ENCODE measurements around the gene TGFA. TPM values are rescaled to one million over a fixed set of nuclear protein-coding genes. Genes with fewer than 3 reads are reported as not detected.
"Not testable (repeated sequence)": the region's sequence is repeated elsewhere in the genome, so short reads cannot be mapped to it uniquely, and the experiment has no call there.

The TGFA gene
- total RNA-seq, 1 donor from 2014 or later, result 0.26 TPM

- no peak for DNase-seq (ENCODE audit: low read depth, low spot score)
These were observed 55.1 kb downstream of the TGFA start for GRCh38 chr2:70498528-70498927.

DNA sequence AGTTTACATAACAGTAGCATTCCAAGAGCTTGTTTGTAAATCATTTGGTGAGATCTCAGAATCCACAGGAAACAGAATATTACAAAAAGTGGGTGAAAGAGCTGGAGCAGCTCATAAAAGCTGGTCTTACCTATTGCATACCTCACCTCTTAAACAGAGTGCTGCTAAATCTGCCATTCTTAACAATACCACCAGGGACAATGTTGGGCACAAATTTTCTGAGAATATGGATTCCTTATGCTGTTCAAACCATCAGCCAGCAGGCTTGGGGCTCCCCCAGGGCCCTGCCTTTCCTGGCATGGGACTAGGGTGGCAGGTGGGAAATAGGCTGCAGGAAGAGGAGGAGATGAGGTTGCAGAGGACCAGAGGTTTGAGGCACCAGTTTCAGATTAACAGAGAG lies 55.6 kb downstream of the TGFA start:
- DNase-seq (ENCODE audit: low read depth, low spot score), result no peak

DNA sequence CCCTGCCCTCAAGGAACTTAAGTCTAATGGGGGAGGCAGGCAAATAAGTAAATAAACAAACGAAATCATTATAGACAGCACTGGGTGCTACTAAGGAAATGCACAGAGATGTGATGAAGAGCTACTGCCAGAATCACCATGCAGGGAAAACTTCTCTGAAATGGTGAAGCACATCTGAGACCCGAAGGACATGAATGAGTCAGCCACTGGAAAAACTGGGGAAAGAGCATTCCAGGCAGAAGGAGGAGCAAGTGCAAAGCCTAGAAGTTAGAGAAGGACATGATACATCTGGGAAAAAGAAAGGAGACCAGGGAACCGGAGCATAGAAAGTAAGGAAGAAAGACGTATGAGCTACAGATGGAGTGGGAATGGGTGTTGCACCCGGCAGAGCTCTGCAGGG lies 56.8 kb downstream of the TGFA start:
- DNase-seq (ENCODE audit: low read depth, low spot score), result no peak

DNA sequence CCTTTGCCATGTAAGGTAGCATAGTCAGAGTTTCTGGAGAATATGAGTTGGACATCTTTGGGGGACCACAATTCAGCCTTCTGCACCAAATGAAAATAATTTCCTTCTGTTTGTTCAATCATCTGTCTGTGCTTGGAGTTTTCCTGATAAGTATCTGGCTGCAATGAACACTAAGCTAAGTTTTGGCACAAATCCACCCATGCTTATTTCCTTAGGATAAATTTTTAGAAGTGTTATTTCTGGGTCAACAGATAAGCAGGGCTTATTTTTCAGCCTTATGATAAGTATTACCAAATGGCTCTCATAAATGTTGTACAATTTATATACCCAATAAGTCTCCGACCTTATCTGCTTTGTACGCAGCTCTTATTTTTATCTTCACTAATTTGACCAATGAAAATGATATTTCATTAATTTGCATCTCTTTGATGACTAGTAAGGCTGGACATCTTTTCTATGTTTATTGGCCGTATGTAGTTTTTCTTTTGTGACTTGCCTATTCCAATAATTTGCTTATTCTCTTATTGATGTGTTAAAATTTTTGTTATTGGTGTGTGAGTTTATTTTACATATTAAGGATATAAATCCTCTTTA lies 59.2 kb downstream of the TGFA start:
- DNase-seq (ENCODE audit: low read depth, low spot score), result no peak

DNA sequence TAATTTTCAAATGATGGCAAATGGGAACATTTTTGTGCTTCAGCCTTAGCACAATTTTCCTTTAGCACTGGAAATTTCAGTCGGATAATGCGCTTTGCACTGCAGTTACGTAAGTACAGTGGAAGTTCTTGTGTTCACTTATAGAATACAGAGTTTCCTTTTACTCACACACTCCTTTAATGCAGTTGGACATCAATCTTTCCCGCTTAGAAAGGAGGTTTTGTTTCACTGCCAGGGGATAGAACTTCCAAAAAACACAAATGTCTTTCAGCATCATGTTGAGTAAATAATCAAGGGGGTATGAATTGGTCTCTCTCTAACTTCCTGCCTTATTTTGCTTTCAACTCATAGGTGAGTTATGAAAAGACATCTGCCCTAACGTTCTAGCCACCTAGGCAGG lies 63.2 kb downstream of the TGFA start:
- no peak for DNase-seq (ENCODE audit: low read depth, low spot score)

DNA sequence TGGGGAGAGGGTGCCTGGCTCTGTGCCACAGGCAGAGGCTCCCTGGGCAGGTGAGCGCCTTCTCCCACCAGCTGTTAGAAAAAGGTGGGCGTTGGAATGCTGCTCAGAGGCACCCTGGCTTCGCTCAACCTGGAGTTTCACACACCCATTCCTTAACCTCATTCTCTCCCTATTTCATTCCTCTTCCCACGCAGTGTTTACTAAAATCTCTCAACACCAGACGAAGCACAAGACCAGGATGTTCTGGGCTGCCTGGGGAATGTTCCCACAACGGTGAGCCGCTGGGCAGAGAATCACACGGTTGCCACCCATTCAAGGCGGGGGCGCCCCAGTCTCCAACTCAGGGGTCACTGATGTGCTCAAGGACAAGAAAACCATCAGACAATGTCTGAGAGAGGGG lies 64.5 kb downstream of the TGFA start:
- no peak for DNase-seq (ENCODE audit: low read depth, low spot score)

GRCh38 chr2:70484086-70484485 lies 69.5 kb downstream of the TGFA start:
- no peak for DNase-seq (ENCODE audit: low read depth, low spot score)

DNA sequence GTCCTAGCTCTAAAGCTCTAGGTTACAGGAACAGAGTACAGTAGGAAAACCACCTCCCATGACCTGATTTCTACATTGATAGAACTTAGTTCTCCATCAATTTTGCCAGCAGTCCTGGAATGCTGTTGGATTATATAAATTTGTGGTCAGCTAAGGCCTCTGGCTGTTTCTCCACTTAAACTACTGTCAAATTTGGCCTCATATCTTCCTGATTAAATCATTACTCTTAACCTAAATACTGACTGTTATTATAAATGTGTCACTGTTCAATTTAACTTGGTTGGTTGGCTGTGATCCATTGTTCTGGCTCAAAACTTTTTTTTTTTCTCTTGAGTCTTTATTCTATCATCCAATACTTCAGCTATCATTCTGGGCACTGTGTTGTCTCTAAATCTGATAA lies 71.2 kb downstream of the TGFA start:
- DNase-seq (ENCODE audit: low read depth, low spot score), result no peak

GRCh38 chr2:70480468-70480867 lies 73.2 kb downstream of the TGFA start:
- no peak for DNase-seq (ENCODE audit: low read depth, low spot score)

DNA sequence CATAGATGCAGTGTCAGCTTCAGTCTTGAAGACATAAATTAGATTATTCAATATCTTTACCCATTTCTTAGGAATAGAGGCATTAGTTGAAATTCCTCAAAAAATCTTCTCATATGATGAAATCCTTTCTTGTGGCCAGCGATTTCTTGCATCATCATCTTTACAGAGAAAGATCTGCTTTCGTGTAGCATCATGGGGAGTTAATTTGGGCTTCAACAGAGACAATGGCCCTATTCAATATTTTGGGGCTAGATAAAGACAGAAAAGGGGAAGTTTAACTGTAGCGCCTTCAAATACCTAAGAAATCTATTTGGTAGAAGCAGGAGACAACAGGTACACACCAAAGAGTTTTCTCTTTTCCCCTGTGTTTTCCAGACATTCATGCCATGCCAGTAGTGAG lies 73.8 kb downstream of the TGFA start:
- no peak for DNase-seq (ENCODE audit: low read depth, low spot score)

DNA sequence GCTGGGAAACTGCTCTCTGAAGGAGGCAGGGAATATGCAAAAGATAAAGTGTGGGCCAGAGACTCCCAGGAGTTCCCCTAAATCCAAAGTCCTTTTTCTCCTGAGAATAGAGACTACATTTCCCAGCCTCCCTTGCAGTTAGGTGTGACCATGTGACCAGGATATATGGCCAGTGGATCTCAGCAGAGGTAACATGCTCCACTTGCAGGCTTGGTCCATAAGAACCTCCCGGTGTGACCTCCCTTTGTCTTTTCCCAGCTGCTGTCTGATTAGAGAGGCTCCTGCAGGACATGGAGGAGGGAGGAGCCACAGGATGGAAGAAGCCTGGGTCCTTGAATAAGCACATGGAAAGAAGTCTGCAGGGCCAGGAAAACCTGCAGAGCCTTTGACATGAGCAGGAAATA lies 76.2 kb downstream of the TGFA start:
- no peak for DNase-seq (ENCODE audit: low read depth, low spot score)

DNA sequence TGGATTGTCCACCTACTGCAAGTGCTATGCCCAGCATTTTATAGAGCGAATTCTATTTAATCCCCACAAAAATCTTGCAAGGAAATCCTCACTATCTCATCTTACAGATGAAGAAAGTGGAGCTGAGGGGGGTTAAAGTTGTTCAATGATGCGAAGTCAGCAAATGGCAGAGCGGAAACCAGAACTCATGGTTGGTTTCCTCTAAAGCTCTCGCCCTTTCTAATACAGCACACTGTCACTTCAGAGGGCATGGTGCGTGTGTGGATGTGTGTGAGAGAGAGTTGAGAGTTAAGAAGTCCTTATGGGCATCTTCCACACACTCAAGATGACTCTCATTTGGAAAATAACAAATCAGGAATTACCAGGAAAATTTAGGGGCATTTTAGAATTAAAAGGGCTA lies 78.4 kb downstream of the TGFA start:
- DNase-seq (ENCODE audit: low read depth, low spot score), result no peak

GRCh38 chr2:70474256-70474848 lies 79.3 kb downstream of the TGFA start:
- no peak for DNase-seq (ENCODE audit: low read depth, low spot score)

DNA sequence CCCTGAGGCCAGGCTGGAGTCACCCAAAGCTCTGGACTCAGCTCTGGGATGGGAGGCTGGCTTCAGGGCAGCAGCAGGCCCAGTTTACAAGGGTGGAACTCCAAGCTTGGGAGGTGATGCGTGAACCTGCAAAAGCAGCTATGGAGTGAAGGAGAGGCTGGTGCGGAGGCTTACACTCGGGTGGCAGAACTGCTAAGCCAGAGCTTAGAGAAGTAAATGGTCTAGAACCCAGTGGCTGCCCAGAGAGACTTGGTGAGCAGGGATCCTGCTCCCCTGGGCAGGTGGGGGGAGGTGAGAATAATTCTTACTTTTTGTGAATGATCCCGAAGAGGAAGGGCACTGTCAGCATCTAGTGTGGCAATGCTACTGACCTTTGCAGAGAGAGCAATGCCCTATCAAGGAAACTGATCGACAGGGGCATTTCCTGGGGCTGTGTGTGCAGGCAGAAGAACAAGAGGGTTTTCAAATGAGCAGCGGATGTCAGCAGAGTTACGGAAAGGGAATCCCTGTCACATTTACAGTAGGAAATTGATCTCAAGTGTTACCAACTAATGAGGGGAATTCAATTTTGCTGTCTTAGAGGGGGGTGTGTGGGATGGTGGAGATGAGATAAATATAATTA lies 80.4 kb downstream of the TGFA start:
- DNase-seq (ENCODE audit: low read depth, low spot score), result no peak

- no peak for DNase-seq (ENCODE audit: low read depth, low spot score)
These were observed 81.3 kb downstream of the TGFA start for GRCh38 chr2:70472221-70472890.

DNA sequence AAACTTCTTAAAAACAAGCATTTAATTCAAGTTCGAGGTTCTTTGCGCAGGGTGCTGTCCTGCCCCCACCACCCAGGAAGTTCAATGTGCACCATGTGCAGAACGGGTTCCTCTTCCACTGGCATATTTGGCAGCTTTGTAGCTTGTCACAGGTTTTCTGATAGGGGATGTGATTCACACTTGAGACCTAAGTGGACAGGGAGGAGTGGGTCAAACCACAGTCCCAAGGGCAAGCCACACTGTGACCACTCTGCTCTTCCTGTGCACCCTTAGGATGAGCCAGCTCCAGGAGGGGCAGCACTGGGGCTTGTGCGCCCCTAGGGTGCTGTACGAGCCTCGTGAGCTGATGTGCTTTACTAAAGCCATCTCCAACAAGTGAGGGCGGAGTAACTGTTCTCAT lies 82.5 kb downstream of the TGFA start:
- no peak for DNase-seq (ENCODE audit: low read depth, low spot score)

GRCh38 chr2:70469961-70470360 lies 83.7 kb downstream of the TGFA start:
- DNase-seq (ENCODE audit: low read depth, low spot score), result no peak

- no peak for DNase-seq (ENCODE audit: low read depth, low spot score)
These were observed 84.2 kb downstream of the TGFA start for GRCh38 chr2:70469435-70469834.

DNA sequence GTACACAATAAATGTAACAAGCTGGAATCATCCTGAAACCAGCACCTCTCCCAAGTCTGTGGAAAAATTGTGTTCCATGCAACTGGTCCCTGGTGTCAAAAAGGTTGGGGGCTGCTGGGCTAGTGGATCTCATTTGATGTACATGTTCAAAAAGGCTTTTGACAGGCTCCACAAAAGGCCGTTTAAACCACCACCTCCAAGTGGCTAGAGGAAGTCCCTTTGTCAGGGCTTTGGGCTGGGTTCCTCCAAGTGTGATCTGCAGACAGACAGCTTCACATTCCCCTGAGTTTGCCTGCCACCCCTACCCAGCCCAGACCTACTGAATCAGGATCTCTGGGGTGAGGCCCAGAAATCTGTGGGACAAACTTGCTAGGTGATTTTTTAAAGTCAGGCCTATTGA lies 84.7 kb downstream of the TGFA start:
- no peak for DNase-seq (ENCODE audit: low read depth, low spot score)

DNA sequence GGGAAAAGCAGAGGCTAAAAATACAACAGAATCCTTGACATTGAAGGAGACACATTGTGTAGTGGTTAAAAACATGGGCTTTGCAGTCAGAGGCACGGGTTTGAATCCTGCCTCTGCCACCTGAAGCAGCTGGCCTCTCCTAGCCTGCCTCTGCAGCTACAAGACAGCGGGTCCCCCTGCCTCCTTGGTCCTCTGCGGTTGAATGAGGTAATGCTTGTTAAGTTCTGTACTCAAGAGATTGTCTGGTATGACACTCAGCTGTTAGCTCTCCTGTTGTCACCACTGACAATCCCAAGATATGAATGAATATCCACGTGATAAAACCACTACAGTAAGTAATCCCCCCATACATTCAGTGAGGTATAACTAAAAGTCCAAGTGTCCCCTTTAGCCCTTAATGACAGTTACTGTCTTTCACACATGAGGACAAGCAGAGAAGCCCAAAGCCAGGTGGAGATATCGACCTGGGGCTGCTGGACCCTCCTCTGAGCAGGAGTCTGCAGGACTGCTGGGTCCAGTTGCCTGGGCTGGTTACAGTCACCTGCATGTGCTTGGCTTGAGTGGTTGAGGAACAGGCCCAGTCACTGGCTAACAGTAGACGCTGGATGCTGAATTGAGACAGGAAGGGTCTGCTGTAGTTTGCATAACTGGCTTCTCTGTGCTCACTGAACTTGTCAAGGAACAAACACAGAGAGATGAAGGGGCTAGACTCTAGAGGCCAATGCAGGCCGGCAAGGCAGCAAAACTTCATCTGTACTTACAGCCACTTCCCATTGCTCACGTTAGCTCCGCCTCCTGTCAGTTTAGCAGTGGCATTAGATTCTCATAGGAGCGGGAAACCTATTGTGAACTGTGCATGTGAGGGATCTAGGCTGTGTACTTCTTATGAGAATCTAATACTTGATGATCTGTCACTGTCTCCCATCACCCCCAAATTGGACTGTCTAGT lies 85.5 kb downstream of the TGFA start:
- DNase-seq (ENCODE audit: low read depth, low spot score), result no peak

GRCh38 chr2:70467237-70467636 lies 86.4 kb downstream of the TGFA start:
- no peak for DNase-seq (ENCODE audit: low read depth, low spot score)

GRCh38 chr2:70466647-70467046 lies 87.0 kb downstream of the TGFA start:
- not testable (repeated sequence) for DNase-seq (ENCODE audit: low read depth, low spot score)

All from pulmonary artery endothelial cell (primary cell).